Activated CD4-positive, alpha-beta T cell treated with anti-CD3 and anti-CD28 coated beads, Interleukin-2, Interleukin-6, amounts not matched to agents 100 ng/mL and 50 ng/mL, durations not matched to agents 16 hours and 8 hours (primary cell): ENCODE measurements around the gene CELF4.

Experiments used
- DNase-seq: peaks from one replicate; pipeline ENCODE4 v3.0.0-alpha.2; 2020

The CELF4 gene

DNA sequence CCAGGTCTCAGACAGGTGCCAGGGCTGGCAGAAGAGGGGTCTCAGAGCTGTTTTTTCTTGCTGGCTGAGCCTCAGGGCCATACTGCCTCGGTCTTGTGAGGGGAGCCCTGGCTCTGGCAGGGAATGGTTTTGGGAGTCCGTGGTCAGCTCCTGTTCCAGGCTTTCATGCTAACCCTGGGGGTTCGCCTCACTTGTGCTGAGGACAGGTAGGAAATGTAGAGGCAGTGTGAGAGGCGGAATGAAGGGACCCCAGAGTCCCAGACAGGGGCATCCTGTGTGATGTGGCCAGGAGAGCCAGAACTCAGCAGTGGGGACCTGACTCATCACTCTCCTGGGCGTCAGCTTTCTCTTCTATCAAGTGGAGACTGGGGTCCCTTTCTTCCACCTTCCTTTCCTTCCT is 5.7 kb upstream of the CELF4 start:
- DNase-seq, result no peak

DNA sequence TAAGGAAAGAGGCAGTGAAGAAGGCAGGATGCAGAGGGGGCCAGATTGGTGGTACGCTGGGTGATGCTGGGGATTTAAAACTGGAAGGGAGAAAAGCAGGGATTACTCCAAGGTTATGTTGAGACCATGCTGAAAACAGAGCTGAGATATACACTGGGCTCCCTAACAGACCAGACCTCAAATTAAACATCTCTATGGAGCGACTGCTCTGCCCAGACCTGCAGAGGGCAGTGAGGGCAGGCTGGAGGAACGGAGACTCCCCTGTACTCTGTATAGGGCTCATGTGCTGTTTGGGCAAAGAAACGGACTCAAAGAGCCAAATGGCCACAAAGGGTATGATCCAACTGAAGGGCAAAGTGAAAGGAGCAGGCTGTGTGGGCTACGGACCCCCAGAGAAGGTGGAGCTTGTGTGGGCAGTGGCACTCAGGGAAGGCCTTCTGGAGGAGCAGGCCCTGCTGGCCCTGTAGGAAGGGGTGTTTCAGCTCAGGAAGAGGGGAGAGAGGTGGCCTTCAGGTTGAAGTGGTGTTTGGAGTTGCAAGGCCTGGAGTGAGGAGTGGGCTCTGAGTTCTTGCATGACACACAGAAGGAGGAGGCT is 4.8 kb upstream of the CELF4 start:
- no peak for DNase-seq

- DNase-seq, result no peak
These were observed 3.1 kb upstream of the CELF4 start for GRCh38 chr18:37568671-37569070.

DNA sequence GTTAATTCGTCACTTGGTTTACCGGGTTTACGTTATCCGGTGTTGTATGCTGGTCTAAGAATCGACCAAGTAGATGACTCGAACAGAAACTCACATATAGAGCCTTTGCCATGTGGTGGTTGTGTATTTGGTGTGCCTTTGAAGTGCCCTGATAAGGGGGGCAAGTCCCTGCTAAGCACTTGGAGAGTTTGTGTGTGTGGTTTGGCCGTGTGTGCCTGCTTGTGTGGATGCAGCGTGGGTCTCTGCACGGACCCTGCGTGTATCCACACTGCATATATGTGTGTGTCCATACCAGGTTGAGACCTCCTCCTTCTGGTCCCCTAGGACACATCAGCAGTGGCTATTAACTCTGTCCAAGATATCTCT is 2.4 kb upstream of the CELF4 start:
- DNase-seq, result peak; percentile 8

DNA sequence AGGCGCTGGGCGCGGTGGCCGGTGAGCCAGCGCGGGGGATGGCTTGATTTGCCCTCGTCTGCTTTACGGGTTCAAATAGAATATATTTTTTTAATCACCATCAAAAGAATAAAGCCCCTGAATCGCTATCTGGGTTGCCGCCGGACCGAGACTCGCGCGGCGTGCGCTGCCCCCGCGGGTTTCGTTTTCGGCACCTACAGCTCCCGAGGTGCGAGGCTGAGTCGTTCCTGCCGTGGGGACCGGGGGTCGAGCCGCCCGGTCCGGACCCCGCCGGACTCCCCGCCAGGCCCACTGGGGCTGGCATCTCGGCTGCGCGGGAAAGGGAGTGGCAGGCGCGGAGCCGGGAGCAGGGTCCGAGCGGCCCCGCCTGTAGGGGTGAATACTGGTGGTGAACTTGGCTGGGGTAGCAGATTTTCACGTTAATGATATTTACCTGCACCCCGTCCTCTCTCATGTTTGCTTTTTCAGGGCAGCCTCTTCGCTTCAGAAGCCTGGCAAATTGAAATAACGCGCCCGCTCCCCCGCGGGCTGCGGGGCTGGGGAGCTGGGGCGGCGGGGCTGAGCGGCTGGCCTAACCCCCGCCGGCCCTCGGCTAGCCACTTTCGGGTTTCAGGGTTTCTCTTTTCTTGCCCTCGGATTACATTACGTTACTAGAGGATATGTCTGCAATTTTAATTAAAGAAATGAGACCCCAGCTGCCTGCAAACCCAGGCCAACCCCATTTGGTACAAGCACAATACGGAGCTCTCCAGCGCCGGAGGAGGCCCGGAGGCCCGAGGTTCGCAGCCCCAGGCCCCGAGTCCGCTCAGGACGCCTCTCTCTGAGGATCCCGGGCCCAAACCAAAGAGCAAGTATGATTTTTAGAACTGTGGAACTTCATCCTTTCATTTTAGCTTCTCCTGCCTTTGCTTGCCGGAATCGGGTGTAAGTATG is 1.7 kb upstream of the CELF4 start:
- DNase-seq, result no peak

DNA sequence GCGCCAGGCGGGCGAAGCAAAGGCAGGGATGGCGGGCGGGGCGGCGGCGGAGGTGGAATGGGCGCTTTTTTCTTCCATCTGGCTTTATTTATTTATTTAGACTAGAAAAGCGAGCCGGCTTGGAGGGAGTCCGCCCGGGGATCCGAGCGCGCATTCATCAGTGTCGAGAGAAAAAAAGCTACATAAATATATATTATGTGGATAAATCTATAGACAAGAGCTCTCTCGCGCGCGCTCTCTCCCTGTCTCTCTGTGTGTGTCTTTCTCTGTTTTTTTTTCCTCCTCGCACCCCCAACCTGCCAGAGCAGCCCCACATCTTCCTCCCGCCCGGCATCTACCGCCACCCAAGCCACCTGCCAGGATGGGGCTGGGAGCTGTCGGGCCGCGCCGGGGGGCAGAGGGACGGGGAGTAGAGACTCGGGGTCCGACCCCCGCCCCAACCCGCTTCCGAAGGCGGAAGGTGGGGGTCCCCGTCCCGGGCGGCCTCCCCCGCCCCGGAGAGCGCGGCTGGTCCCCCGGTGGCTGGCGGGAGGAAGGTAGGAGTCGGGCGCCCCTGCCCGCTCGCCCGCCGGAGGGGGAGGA is 972 bp upstream of the CELF4 start:
- DNase-seq, result no peak

DNA sequence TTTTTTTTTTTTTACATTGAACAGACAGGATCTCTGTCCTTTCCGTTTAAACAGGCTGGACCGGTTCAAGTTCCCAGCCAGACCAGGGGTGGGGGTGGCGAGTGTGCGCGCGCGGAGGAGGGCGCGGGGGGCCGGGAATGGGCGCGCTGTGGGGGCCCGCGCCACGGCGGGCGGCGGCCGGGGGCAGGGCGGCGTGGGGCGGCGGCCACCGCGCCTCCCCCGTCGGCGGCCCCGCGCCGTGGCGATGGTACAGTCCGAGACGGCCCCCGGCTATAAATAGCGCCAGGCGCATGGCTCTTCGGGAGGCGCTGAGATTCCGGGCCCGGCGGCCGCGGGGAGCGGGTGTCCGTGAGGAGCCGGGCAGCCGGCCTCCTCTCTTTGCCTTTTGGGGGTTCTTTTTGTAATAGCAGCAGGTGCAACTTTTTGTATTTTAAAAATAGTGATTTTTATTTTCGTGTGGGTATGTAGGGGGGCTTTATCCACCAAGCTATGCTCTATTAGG is 430 bp upstream of the CELF4 start:
- DNase-seq, result no peak

DNA sequence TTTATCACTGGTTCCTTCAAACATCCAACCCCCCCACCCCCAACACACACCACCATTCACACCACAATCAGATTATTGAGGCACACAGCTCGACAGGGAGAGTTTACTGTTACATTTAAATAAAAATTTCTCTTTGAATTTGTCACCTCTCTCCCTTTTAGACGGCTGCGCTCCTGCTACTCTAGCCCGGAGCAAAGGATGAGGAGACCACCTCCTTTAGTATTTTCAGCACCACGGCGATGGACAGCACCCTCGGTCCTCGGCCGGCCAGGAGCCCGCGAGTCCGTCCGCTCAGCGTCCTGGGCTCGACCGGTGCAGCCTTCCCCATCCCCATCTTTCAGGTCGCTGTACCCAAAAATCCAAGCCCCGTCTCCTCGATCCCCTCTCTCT is 892 bp downstream of the CELF4 start:
- no peak for DNase-seq

GRCh38 chr18:37563931-37564392 is 1.6 kb downstream of the CELF4 start:
- DNase-seq, result no peak

GRCh38 chr18:37561986-37562385 is 3.6 kb downstream of the CELF4 start:
- no peak for DNase-seq

- no peak for DNase-seq
These were observed 5.6 kb downstream of the CELF4 start for GRCh38 chr18:37560003-37560402.

GRCh38 chr18:37559194-37559593 is 6.4 kb downstream of the CELF4 start:
- no peak for DNase-seq

- no peak for DNase-seq
These were observed 11.2 kb downstream of the CELF4 start for GRCh38 chr18:37554399-37554787.

DNA sequence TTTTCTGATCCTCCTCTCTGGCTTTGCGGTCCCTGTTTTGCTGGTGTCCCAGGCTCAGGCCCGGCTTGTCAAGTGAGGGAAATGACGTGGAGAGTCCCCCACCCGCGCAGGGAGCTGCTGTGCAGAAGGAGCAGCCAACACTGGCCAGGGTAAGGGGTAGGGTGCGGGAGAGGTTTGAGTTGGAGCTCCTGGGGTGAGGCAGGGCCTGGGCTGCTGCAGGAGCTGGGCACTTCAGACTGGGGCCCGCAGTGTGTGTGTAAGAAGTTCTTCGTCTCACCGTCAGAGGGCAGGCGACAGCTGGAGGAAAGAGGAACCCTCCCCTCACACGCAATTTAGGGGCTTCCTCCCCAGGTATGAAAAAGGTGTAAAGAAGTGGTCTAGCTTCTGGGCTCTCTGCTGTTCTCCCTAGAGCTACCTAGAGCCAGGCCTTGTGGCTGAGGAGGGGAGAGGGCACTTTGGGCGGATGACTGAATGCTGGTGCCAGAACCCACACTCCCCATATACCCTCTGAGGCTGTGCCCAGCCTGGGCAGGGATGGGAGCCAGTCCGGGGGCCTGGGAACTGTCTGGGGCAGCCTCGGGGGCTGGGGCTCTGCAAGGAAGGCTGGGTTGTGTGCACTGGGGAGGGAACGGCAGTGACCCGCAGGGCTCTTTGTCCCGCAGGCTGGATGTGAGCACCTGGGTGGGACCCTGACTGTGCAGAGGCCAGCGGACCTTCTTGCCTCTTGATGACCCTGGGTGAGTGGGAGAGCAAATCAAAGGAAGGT is 11.8 kb downstream of the CELF4 start:
- no peak for DNase-seq

- DNase-seq, result no peak
These were observed 13.3 kb downstream of the CELF4 start for GRCh38 chr18:37552286-37552685.

DNA sequence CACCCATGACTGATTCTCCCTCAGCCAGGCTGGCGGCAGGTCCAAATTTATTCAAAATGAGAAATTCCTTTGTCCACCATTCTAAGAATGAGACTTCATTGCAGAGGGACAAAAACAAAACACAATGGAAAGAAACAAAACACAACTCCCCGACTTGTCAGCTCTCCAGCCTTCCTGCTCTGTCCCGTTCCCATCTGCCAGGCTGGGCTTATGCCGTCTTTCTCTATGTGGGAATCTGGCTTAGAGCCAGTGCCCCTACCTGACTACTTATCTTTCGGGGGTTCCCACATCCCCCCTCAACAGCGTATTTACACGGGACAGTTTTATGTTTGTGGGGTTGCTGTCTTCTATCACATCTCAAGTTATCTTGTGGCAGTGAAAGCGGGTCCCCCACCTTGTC is 13.8 kb downstream of the CELF4 start:
- DNase-seq, result no peak

DNA sequence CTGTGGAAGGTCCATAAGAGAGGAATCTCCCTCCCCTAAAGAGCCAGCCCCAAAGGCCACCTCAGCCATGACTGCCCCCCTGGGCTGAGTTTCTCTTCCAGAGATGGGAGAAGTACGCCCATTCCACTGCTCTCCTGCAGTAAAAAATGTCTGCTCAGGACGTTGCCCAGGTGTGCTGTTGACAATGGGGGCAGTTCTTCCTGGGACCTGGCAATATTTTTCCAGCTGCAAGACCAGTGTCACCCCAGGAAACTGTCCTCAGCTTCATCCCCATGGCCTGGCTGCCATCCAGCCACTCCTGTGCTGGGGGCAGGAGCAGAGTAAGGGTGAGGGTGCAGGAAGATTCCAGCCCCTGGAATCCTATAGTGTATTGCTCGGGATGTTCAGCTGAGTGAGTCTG is 14.3 kb downstream of the CELF4 start:
- DNase-seq, result no peak

DNA sequence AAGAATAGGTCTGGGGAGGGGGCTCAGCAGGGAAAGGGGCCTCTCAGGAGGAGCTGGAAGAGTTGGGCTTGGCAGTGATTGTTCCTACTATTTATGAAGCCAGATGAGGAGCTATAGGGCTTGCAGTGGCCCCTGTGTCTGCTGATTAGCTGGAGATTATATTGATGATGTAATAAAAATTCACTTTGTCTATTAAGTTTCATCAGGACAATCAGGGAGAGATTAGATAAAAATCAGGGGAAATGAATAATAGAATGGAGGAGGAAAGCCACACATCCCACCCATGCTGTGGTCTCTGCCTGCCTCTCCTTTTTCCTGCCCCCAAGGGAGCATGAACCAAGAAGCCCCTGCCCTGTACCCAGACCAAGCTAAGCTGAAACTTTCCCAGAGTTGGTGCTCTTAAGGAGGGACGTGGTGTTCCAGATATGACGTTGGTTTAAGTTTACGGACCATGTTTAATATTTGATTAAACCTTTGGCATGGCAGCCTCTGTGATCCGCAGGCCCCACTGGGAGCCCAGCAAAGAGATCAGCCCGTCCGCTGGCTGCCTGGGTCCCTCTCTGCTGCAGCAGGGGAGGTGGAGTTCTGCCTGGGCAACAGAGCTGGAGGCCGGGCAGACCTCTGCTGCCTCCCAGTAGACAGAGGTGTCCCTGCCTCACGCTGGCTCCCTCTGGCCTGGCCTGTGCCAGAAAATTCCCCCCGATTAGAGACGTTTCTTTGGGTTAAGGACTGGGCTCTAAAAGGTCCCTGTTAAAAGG is 15.3 kb downstream of the CELF4 start:
- DNase-seq, result no peak

GRCh38 chr18:37548679-37549289 is 16.8 kb downstream of the CELF4 start:
- DNase-seq, result no peak

- DNase-seq, result no peak
These were observed 18.3 kb downstream of the CELF4 start for GRCh38 chr18:37547196-37547827.

- no peak for DNase-seq
These were observed 18.9 kb downstream of the CELF4 start for GRCh38 chr18:37546651-37547050.

- no peak for DNase-seq
These were observed 19.4 kb downstream of the CELF4 start for GRCh38 chr18:37546272-37546537.
